ENCODE results near the gene DEPDC5.

DEPDC5 gene

DNA sequence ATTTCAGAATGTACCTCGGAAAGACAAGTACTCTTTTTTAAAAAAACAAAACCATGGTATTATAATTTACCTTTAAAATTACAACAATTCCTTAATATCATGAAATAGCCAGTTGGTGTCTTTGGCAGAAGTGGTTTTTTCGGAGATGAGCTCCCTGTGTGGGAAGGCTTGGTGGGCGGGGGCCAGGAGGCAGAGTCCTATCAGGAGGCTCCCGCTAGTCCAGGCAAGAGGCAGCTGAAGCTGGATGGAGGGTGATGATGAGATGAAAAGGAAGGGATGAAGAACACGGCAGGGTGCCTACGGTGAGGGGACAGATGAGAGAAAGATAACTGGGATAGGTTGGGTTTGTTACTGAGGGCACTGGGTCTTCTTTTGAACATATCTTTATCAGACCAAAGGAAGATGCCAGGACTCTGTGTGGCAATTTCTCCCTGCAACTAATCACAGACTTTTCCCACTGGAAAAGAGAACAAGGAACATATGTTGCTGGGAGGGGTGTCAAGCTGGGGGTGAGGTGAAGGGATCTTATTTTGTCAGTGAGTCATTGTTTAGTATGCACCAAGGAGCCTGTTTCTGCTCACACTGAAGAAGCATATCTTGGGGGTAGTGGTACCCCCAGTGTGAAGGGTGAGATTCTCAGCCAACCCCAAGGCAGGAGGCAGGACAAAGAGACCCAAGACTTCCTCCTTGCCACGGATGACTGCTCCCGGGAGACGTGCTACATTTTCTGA lies 99.0 kb downstream of the DEPDC5 start:
- no peak for DNase-seq (ENCODE audit: low spot score)

DNA sequence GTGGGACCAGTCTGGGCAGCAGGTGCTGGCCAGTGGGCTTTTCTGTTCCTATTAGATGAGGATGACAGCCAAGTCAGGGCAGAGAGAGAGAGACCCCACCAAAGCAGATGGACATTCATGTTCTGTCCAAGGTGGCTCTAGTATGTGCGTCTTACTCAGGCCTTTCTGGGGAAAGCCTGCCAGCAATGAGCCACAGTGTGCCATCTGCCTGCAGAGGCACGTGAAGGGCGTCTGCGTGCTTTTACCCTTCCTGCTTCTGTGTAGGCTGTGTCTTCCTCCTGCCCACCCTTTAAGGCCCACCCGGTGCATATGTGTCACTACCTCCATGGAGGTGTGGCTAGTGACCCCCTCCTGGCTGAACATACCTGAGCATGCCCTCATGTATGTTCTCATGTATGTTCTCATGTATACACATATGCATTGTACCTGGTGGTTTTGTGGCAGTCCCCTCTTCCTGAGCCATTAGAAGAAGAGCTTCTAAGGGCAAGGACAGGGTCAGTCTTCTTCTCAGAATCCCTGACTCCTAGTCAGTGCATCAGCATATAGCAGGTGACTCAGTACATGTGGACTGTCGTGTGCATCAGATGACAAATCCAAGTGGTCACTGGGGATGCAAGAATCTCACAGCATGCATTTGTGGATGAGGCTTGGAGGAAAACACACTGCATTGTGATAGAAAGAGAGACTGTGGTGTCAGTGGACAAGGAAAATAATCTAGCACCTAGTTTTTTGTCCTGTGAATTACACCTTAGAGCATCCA lies 100.1 kb downstream of the DEPDC5 start:
- DNase-seq (ENCODE audit: low spot score) = no peak

DNA sequence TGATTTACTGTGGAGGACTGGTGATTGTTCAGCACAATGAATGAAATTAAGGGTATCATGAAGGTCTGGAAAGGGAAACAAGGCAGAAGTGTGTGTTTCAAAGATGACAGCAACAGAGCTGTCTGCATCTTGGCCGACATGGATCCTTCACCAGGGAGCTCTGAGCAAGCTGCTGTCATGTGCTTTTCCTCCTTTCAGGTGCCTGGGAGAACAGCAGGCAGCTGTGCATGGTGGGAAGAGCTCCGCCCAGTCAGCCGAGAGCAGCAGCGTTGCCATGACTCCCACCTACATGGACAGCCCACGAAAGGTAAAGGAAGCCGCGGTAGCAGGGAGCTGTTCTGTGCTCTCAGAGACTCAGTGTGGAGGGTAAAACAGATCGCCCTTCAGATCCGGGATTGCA lies 103.4 kb downstream of the DEPDC5 start:
- DNase-seq (ENCODE audit: low spot score) = no peak

DNA sequence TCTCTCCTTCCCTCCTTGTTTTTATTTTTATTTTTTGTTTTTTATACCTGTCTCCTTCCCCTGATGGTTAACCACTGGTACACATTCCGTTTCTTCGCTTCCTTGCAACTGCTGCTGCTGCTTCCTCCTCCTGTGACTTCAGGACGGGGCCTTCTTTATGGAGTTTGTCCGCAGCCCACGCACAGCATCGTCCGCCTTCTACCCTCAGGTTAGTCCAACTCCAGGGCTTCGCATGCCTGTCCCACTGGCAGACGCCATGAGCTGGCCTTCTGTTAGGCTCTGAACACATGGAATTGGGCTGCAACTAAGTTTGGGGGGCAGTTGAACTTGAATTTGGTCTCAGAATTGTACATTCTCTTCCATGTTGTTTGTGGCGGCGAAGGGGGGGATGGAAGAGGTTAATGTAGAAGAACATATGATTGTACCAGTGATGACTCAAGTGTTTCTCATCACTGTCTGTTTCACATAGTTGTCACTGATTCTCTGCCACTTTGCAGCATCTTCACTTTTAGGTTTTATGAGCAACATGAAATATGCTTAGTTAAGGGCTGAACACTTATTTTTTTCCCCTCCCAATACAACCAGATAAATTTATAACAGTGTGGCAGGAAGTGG lies 107.5 kb downstream of the DEPDC5 start:
- no peak for DNase-seq (ENCODE audit: low spot score)

DNA sequence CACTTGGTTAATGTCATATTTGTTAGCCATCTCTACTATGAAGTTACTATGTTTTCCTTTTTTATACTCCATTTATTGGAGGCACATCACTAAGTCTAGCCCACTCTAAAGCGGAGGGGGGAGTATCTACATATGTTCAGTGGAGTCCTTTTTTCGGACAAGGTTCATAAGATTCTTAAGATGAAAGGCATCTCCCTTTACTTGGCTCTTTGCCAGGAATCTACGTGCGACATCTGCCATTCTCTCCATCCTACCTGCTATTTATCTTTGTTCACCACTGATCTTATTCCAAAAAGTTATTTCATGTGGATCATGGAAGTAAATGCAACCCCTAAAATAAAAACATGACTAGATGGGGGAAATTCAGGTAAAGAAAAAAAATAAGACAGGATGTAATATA lies 113.1 kb downstream of the DEPDC5 start:
- DNase-seq (ENCODE audit: low spot score) = no peak

DNA sequence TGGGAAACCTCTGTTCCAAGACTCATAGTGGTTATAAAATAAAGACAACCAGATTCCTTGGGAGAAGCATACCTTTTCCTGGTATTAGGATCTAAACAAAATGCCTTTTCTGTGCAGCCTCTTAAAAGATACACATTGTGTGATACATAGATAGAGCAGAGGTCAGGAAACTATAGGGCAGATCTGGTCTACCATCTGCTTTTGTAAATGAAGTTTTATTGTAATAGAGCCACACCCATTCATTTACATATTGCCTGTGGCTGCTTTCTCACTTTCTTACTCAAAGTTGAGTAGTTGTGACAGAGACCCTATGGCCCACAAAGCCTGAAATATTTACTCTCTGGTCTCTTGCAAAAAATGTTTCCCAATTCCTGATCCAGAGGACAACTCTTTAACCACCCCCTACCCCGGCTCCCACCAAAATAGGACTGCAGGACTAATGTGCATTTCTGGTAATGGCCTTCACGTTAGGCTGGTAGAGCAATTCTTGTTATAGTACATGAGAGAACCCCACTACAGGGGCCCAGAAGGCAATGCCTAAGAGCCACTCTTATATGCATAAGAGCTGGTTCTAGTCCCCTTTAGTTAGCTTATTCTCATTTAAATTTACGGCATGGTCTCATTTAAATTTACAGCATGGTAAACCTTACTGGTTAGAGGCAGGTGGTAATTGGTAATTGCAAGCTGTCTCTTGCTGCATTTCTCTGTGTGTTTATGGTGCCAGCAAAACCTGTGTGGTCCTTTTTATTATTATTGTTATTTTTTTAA lies 113.8 kb downstream of the DEPDC5 start:
- no peak for DNase-seq (ENCODE audit: low spot score)

DNA sequence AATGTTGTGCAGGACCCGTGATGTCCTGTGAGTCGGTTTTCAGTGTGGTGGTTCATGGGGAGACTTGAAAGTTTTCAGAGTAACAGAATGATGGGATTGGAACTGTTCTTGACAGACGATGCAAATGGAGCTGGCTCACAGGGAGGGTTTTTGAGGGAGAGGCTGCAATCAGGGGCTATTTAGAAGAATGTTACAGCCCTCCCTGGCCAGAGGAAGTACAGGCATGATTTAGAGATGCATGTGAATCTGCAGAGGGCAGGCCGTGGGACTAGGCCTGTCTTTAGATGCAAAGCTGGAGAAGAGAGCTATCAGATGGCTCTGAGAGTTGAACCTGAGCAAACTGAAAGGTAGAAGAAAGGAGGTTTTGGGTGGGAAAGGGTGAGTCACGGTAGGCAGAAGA lies 115.9 kb downstream of the DEPDC5 start:
- no peak for DNase-seq (ENCODE audit: low spot score)

DNA sequence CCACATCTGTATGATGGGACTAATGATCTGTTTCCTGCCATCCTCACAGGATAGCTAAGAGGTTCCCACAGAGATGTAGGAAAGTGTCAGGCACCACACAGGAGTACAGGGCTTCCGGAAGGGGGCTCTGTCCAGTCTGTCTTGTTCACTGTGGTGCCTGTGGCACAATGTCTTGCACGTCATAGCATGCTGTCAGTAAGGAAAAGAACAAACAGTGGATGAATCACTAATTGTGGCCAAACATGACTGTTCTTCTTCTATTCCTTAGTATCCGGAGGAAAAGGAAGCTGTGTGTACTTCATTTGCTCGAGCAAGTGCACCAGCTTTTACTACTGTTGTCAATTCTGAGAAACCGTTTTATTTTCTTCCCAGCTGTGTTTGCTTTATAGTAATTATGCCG lies 117.1 kb downstream of the DEPDC5 start:
- DNase-seq (ENCODE audit: low spot score) = no peak

DNA sequence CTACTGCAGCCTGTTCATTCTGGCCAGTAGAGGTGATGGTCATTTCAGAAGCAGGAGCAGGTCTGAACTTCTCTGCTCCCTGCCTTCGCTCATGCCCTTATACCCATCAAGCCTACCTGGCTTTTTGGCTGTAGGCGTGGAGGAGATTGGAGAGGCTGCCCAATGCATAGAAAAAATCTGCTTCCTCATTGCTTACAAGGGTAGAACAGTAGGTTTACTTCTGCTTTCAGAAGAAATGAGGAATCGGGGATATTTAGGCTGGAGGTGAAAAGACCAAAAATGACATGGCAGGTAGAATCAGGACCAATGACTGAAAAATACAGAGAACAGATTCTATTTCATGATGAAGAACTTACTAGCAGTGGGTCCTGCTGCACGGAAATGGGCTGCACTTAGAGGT lies 117.7 kb downstream of the DEPDC5 start:
- no peak for DNase-seq (ENCODE audit: low spot score)

DNA sequence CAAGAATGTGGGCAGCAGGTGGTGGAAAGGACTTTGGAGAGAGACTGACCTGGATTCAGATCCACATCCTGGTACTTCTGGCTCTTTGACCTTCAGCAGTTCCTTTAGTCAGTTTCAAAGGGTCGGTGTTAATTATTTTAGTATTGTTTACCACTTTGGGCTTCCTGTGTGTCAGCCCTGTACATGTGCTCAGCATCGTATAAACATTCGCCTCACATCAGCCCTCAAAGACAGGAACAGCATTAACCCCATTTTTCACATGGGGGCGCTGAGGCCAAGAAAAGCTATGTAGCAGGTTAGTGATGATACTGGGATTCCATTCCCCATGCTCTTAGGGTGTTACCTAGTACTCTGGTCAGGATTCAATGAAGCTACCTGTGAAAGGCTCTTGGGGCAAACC lies 118.4 kb downstream of the DEPDC5 start:
- no peak for DNase-seq (ENCODE audit: low spot score)

DNA sequence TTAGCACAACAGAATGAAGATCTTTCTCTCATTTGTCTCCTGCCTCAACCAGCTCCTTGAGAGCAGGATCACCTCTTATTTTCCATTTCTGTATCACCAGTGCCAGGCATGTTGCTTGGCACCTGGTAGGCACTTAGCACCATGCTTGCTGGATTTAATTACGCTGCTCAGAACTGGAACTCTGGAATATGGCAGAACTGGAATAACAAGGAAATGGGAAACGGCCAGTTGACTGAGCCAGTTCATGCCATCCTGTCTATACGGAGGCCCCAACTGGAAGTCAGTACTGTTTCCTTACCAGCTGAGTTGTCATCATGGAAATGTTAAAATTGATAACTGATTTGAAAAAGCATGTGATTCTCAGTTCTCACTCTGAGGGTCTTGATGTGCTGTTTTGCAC lies 121.0 kb downstream of the DEPDC5 start:
- DNase-seq (ENCODE audit: low spot score) = no peak

DNA sequence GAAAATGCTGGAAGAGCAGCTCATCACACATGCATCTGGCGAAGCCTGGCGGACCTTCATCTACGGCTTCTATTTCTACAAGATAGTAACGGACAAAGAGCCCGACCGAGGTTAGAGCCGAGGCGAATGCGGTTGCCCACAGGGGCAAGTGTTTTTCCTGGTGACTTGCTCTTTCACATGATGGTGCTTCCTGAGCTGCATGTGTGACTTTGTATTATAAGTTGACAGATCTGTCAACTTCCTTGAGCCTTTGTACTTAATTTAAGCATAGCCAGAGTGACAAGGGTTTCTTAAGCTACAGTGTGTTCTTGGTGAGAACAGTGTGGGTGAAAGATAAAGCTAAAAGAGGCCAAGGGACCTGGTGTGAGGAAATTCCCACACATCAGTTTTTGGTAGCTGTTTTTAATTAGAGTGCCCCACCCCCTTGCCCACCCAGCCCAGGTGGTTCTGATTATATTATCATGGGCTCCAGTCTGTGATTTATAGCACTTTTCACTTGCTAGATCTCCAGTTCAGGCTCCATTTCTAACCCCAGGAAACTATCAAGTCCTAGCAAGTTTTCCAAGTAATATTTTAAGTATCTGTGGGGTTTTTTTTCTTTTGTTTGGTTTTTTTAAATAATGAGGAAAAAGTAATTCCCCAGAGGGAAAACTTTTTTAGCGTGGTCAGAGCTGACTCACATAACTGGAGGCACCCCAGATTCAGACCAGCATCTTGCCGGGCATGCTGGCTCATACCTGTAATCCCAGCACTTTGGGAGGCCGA lies 122.5 kb downstream of the DEPDC5 start:
- DNase-seq (ENCODE audit: low spot score) = no peak

DNA sequence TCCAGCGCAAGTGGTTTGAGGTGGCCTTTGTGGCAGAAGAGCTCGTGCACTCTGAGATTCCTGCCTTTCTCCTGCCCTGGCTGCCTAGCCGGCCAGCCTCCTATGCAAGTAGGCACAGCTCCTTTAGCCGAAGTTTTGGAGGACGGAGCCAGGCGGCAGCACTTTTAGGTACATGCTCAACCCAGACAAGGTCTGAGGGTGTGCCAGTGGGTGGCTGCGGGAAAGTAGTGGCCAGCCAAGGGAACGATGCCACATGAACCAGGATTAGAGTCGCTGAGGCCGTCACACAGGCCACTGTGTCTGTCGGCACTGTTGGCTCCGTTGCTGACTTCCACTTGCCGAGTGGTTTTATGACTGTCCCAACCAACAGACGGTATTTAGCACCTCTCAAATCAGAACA lies 125.8 kb downstream of the DEPDC5 start:
- DNase-seq (ENCODE audit: low spot score) = no peak

DNA sequence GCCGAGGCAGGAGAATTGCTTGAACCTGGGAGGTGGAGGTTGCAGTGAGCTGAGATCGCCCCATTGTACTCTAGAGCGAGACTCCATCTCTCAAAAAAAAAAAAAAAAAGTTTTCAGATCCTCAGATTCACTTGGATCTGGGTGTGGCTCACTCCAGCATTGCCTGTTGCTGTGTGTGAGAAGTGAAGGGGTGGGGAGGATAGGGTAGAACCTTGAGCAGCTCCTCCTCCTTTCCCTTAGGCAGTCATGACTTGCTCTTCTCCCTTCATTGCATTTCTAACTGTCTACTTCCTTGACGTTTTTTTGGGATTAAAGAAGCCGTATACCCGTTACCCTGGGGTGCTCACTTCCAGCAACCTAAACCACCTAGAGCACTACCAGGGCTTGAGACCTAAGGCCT lies 127.4 kb downstream of the DEPDC5 start:
- DNase-seq (ENCODE audit: low spot score) = no peak

DNA sequence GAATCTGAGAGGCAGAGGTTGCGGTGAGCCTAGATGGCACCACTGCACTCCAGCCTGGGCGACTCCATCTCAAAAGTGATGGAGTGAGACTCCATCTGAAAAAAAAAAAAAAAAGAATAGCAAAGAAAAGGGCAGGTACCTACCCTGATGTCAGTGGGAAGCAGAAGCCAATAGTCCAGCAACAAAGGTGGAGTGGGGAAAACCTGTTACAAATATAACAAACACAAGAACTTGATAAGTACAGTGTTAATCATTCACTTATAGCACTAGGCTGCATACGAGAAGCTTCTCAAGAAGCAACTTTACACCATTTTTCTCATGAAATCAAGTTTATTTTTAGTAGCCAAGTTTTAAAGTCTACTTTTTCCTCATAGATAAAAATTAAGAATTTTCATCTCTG lies 128.0 kb downstream of the DEPDC5 start:
- DNase-seq (ENCODE audit: low spot score) = no peak

DNA sequence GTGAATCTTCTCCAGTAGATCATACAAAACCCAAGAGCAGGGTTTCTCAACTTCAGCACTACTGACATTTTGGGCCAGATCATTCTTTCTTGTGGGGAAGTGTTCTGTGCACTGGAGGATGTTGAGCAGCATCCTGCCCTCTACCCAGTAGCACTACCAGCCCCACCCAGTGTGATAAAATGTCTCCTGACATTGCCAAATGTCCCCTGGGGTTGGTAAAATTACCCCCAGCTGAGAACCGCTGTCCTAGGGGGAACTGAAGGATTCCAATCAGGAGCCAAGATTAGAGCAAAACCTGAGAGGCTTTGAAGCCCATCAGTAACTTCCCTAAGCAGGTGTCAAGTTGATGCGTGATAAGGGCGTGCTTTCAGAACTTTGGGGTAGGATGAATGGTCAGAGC lies 129.2 kb downstream of the DEPDC5 start:
- no peak for DNase-seq (ENCODE audit: low spot score)

DNA sequence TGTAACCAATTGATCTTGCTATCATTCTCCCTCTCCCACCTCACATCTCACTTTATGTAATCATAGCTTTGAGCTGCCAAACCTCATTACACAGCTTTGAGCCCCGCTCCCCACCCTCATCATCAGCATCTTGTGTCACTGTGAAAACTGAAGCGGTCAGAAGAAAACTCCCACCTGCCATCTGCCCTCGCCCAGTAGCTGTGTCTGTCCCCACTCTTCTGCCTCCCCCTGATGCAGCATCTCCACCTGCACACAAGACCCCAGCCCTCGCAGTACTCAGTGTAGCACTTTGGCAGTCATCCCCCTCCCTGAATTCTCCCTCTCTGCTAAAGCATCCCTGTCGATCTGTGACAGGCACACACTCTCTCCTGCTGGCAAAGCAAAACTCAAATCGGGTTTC lies 130.2 kb downstream of the DEPDC5 start:
- no peak for DNase-seq (ENCODE audit: low spot score)

DNA sequence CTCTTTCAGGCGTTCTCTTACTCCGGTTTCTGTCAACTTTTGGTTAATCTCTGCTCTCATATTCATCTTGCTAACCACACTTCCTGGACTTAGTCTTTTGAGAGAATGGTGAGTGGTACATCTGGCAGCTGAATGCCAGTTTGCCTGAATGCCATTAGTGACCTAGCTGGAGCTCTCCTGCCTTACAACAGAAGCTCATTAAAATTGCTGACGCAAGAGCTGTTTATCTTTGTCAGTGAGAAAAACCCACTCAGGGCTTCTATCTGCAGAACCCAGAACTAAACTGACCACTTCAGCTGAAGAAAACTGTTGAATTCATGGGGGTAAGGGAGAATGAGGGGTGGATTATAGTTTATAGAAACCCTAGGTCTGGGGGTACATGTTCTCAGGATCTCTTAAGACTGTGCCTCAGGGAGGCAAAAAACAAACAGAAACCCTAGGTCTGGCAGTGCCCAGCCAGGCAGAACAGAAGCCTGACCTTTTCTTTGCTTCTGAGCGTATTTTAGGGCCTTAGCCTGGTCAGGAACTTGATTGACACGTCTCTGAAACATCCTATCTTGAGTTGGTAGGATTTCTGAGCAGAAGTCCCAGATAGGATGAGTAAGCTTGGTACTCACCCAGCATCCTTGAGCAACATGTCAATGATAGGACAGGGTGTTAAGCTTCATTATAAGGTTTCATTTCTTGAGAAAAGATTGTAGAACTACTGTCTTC lies 137.7 kb downstream of the DEPDC5 start:
- DNase-seq (ENCODE audit: low spot score) = no peak

DNA sequence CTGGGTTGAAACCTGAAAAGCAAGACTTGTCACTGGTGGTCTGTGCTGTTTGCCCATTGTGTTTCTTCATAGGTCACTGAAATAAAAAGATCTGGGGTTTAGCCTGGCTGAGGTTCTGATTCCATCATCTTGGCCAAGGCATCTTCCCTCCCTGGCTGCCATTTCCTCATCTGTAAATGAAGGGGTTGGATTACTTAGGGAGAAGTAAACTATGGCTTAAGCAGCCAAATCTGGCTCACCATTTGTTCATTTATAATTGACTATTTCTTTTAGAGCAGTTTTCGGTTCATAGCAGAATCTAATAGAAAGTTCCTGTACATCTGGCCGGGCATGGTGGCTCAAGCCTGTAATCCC lies 138.2 kb downstream of the DEPDC5 start:
- DNase-seq (ENCODE audit: low spot score) = no peak

DNA sequence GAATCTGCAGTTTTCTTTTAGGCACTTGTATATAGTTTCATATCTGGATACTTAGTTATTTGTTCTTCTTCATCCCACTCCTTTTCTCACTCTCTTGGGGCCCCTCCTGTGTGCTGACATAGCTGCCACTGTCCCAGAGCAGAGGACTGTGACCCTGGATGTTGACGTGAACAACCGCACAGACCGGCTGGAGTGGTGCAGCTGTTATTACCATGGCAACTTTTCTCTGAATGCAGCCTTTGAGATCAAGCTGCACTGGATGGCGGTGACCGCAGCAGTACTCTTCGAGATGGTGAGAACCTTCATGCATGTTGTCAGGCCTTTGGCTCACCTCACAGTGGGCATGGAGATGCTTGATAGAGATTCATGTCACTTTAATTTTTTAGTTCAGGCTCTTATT lies 139.6 kb downstream of the DEPDC5 start:
- no peak for DNase-seq (ENCODE audit: low spot score)

DNA sequence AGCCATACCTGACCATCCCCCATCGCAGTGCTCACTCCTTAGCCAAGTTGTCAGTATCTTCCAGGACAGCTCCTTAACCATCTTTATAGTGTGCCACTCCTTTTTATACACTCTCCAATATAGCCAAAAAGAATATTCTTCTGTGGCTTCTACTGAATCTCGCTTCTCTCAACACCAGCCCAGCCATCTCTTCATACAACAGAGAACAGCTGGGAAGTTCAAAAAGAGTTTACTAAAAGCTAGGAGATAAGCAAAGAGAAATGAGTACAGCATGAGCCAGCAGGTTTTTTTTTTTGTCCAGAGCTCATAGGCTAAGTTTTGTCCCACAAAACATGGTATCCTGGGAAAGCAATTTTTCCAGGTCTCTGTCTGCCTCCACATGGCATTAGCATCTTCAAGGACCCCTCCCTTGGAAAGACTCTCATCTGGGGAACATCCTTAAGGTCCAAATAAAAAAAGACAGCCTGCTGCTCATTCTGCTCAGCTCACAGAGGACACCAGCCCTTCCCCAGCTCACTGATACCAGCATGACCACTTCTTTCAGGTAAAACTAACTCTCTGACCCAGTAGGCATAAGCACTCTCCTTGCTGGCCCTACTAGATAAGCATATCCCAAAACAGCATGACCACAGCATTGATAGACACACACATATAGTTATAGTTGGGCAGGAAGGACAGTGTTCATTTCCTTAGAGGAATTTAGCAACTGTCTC lies 141.7 kb downstream of the DEPDC5 start:
- DNase-seq (ENCODE audit: low spot score) = no peak
